HG03469 (cell line): Measurements from ENCODE around the gene TP53TG3E.
"Not testable (repeated sequence)": the region's sequence is repeated elsewhere in the genome, so short reads cannot be mapped to it uniquely, and the experiment has no call there.

Experiments used
- ATAC-seq: cut with Tn5 transposase; IDR thresholded peaks from one replicate; pipeline ENCODE4 v1.9.1; 2021; ENCODE audit warnings: mild to moderate bottlenecking, moderate library complexity, moderate number of reproducible peaks; ENCODE audit not compliant: unreplicated experiment

TP53TG3E gene, protein sequence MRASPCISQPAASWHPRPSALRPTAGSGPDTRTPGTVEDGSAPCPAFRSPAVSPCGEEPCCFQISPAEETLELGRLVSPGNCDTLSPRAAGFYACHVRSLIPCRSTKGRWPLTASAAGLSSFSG

DNA sequence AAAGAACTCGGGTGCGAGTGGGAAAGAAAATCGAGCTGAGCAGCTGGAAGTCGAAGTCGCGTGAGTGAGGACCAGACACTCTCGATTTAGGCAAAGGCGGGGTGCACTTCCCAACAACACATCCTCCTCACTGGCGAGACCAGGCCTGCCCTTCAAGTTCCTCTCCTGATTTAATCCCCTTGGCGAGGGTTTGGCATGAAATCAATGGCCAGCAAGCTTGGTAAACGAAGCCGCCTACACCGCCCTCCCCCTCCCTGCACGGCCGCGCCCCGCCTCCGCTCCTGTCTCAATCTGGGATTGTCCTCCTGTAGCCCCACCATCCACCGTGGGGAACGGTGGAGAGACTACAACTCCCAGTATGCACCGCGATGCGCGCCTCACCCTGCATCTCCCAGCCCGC, at the start of gene TP53TG3E:
Gene TP53TG3E (plus strand): TSS at position 301 of the 400 bp plus-strand sequence. CDS start 68 bp downstream, at position 369.
- ATAC-seq = not testable (repeated sequence)

GRCh38 chr16:33336226-33337012, 32.3 kb downstream of the TP53TG3E start:
- ATAC-seq = not testable (repeated sequence)

GRCh38 chr16:33337627-33338542, 33.8 kb downstream of the TP53TG3E start:
- ATAC-seq = not testable (repeated sequence)

- not testable (repeated sequence) for ATAC-seq
These were observed 34.4 kb downstream of the TP53TG3E start for GRCh38 chr16:33338543-33338951.

- ATAC-seq = not testable (repeated sequence)
These were observed 35.3 kb downstream of the TP53TG3E start for GRCh38 chr16:33339093-33340061.
